Measurements from ENCODE around the gene CASP12. TPM values are rescaled to one million over a fixed set of nuclear protein-coding genes. Genes with fewer than 3 reads are reported as not detected.

The CASP12 gene
- total and polyA plus RNA-seq, 9 donors, result 2.0 to 12.0 (median 3.3) TPM

- no peak overlapping the region for H3K4me3 ChIP-seq
- H3K27ac ChIP-seq, result no peak overlapping the region
- no peaks in the 10 kb centered on the region for H3K27me3 ChIP-seq
- no peak for DNase-seq
- no peaks in the 10 kb centered on the region for H3K4me1 ChIP-seq (ENCODE audit: insufficient read depth)
- intact Hi-C loops (cut with DNase I), result no loop called here
- no peak for TF ChIP-seq CTCF (IDR thresholded peaks at IDR 0.05)
- no peak for TF ChIP-seq POLR2A (IDR thresholded peaks at IDR 0.05)
- TF ChIP-seq EP300 (IDR thresholded peaks at IDR 0.05), result no peak
- no peaks in the 10 kb centered on the region for H3K36me3 ChIP-seq
- WGBS, 3 donors, result 82 to 87% (median 84%) methylated on average over 1 of the region's 1 CpG
- H3K9me3 ChIP-seq, result no peaks in the 10 kb centered on the region
Observed at GRCh38 chr11:104841185-104841584, 57.1 kb downstream of the CASP12 start.

- no peak for DNase-seq
- H3K4me3 ChIP-seq, result no peak overlapping the region
- H3K27ac ChIP-seq, result no peak overlapping the region
- intact Hi-C loops (cut with DNase I), result no loop called here
- peaks cover 3% of the 10 kb centered on the region for H3K27me3 ChIP-seq
- 90 to 96% (median 96%) methylated on average over 5 of the region's 5 CpGs for WGBS, 3 donors
- no peak for TF ChIP-seq CTCF (IDR thresholded peaks at IDR 0.05)
- TF ChIP-seq POLR2A (IDR thresholded peaks at IDR 0.05), result no peak
- TF ChIP-seq EP300 (IDR thresholded peaks at IDR 0.05), result no peak
- no peaks in the 10 kb centered on the region for H3K36me3 ChIP-seq
- no peaks in the 10 kb centered on the region for H3K9me3 ChIP-seq
- no peaks in the 10 kb centered on the region for H3K4me1 ChIP-seq (ENCODE audit: insufficient read depth)
Observed at GRCh38 chr11:104837969-104838639, 60.2 kb downstream of the CASP12 start.

DNA sequence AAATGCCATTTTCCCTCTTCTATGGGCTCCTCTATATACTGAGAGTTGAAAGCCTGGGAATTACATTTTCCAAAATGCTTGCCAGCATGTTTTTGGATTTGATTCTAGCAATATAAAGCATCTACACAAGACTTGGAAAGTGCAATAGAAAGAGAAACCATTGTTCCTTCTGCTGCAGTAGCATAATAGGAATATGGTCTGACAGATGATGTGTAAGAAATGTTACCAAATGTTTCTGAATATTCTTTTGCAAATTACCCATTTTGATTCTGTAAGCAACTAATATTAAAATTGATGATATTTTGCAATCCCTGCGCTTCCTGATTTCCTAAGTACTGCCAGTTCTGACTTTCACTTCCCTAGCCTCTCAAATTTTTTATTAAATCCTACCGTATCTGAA is 61.6 kb downstream of the CASP12 start:
- Histone ChIP-seq H3K4me1 (ENCODE audit: insufficient read depth) (no peaks in the 10 kb centered on the region), H3K27ac (no peak overlapping the region), H3K36me3 (no peaks in the 10 kb centered on the region), H3K9me3 (no peaks in the 10 kb centered on the region), H3K4me3 (no peak overlapping the region), H3K27me3 (peaks cover 7% of the 10 kb centered on the region)
- WGBS, 3 donors, result 47 to 72% (median 48%) methylated on average over 2 of the region's 2 CpGs
- intact Hi-C loops (cut with DNase I), result no loop called here
- TF ChIP-seq CTCF (IDR thresholded peaks at IDR 0.05) (no peak), POLR2A (IDR thresholded peaks at IDR 0.05) (no peak)
- no peak for DNase-seq

Small RNA genes within 50 kb of the gene (small RNA-seq; reads per million reads assigned to genes)
- gene AP002004.1, result not detected

Other genes with a start within 250 kb of the CASP12 start
- 10 to 100 TPM; 37.8 to 76.1 (median 49.1) TPM for gene CASP4, start 70.1 kb upstream of the CASP12 start, total RNA-seq
- gene CASP4, start 70.1 kb upstream of the CASP12 start, polyA plus RNA-seq, result 100 to 1,000 TPM in 1 of 2 donors, 10 to 100 TPM in 1; 52.3 to 105 TPM
- under 1 TPM in 1 of 7 donors, not detected in 6; 0.32 TPM for gene CASP5, start 124.7 kb upstream of the CASP12 start, total RNA-seq
- under 1 TPM in 1 of 2 donors, not detected in 1; 0.40 TPM for gene CASP5, start 124.7 kb upstream of the CASP12 start, polyA plus RNA-seq
- gene CASP1, start 136.7 kb upstream of the CASP12 start, total RNA-seq, result 10 to 100 TPM in 6 of 7 donors, 1 to 10 TPM in 1; 4.2 to 17.2 (median 11.0) TPM
- 10 to 100 TPM; 12.9 to 24.7 TPM for gene CASP1, start 136.7 kb upstream of the CASP12 start, polyA plus RNA-seq
- gene CARD16, start 146.9 kb upstream of the CASP12 start, total RNA-seq, result 10 to 100 TPM in 4 of 7 donors, 1 to 10 TPM in 3; 6.6 to 16.5 (median 10.5) TPM
- 10 to 100 TPM; 27.1 to 41.8 TPM for gene CARD16, start 146.9 kb upstream of the CASP12 start, polyA plus RNA-seq
- gene CARD18, start 241.3 kb upstream of the CASP12 start, total RNA-seq, result not detected
- not detected for gene CARD18, start 241.3 kb upstream of the CASP12 start, polyA plus RNA-seq

Measured in ovary (tissue), 9 donors.